ENCODE results near the gene TYSND1. TPM values are rescaled to one million over a fixed set of nuclear protein-coding genes. Genes with fewer than 3 reads are reported as not detected.
A peak's percentile ranks its signal among the peaks of the same experiment; 100 is the strongest.
"Not testable (repeated sequence)": the region's sequence is repeated elsewhere in the genome, so short reads cannot be mapped to it uniquely, and the experiment has no call there.

Gene TYSND1
- total and polyA plus RNA-seq, 7 experiments from 2014 or later, result 13.8 to 35.9 (median 21.0) TPM

DNA sequence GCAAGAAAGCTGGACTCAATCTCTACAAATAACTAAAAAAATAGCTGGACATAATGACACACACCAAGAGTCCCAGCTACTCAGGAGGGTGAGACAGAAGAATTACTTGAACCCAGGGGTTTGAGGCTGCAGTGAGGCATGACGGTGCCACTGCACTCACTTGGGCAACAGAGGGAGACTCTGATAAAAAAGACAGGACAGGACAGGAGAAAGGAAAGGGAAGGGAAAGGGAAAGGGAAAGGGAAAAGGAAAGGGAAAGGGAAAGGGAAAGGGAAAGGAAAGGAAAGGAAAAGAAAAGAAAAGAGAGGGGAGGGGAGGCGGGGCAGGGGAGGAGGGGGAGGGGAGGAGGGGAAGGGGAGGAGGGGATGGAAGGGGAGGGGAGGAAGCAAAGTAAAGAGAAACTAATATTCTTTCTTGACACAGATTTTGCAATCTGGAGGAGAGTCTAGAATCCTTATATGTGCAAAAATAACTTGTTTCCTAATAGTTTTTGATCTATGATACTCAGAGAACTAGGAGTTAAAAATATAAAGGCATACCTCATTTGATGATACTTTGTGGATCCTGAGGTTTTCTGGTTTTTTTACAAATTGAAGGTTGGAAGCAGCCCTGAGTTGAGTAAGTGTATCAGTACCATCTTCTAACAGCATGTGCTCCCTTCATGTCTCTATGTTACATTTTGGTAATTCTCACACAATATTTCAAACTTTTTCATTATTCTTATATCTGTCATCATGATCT is 15.8 kb upstream of the TYSND1 start:
- H3K27ac Mint-ChIP-seq, result peak overlapping the region; percentile 33 to 90 (median 83)
- H3K9me3 Mint-ChIP-seq, result no peaks in the 10 kb centered on the region
- CTCF ChIA-PET, result interaction anchor here (1.0 to 1.3 kb wide), 3 partner anchors 16 to 69 kb away, joined by 4 to 5 read pairs (median 4); partner anchors contain the start of gene TYSND1
- intact Hi-C loops (cut with micrococcal nuclease), result loop anchor here (1.0 to 5.0 kb wide), 3 partner anchors 8 to 35 kb away; partner anchors contain the start of genes SAR1A (in 2 of the 2) and TYSND1 (in 1 of the 2)
- H3K27me3 Mint-ChIP-seq, result no peaks in the 10 kb centered on the region
- Histone ChIP-seq H3K27me3 (ENCODE audit: control insufficient read depth in 2 of 2, insufficient read depth in 2 of 2, low read length in 2 of 2) (no peaks in the 10 kb centered on the region), H3K4me1 (ENCODE audit: control insufficient read depth in 2 of 2, insufficient read depth in 2 of 2, low read length in 2 of 2) (peaks cover 46 to 48% of the 10 kb centered on the region in 2 donors), H3K36me3 (ENCODE audit: control insufficient read depth in 2 of 3, insufficient read depth in 3 of 3, low read length in 3 of 3) (peaks cover 6 to 47% (median 21%) of the 10 kb centered on the region in 3 experiments), H3K9me3 (ENCODE audit: control insufficient read depth in 2 of 3, low read length in 3 of 3) (no peaks in the 10 kb centered on the region), H3K27ac (ENCODE audit: low read depth, low read length) (peak overlapping the region; percentile 52), H3K4me3 (ENCODE audit: low read length) (peak overlapping the region; percentile 19)
- H3K4me1 Mint-ChIP-seq, result peaks cover 45 to 79% (median 73%) of the 10 kb centered on the region in 7 donors
- peak overlapping the region; percentile 61 to 96 (median 78) for H3K4me3 Mint-ChIP-seq
- DNase-seq (peak in 2 of 9 donors; percentile 13 to 23), ATAC-seq (peak; percentile 55)
- peaks cover 0 to 36% (median 23%) of the 10 kb centered on the region in 5 donors for H3K36me3 Mint-ChIP-seq
- POLR2A ChIA-PET, result interaction anchor here (0.7 to 2.4 kb wide), 2 partner anchors 9 to 16 kb away, joined by 3 to 13 read pairs; partner anchors contain the start of gene SAR1A

DNA sequence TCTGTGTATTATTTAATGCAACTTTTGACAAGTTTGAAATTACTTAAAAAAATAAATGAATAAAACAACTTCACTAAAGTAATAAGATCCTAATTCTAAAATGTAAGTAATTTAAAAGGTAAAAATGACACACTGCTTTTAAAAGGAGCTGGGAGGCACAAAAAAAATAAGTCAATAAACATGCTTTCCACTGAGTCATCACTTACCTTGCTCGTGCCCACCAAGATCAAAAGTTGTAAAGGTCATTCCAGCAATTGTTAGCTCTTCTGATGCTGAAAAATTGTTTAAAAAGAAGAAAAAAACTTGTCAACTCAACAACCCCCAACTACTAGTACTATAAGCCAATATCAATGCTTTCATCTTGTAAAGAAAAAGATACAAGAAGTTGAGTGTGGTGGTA is 14.3 kb upstream of the TYSND1 start:
- H3K4me3 Mint-ChIP-seq, result peak overlapping the region in 2 of 10 donors; percentile 11 to 96

DNA sequence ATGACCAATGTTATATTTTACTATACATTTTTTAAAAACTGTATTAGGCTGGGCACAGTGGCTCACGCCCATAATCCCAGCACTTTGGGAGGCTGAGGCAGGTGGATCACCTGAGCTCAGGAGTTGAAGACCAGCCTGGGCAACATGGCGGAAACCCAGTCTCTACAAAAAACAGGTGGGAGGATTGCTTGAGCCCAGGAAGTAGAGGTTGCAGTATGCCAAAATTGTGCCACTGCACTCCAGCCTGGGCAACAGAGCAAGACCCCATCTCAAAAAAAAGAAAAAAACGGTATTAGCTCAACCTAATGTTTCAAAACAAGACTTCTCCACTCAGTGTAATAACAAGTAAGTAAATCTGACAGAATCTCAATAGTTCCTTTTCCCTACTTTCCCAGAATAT is 12.9 kb upstream of the TYSND1 start:
- intact Hi-C loops (cut with micrococcal nuclease); H3K4me3 Mint-ChIP-seq; H3K27ac ChIP-seq (ENCODE audit: low read depth, low read length); DNase-seq; H3K9me3 ChIP-seq (ENCODE audit: control insufficient read depth in 2 of 3, low read length in 3 of 3); ATAC-seq; H3K27me3 ChIP-seq (ENCODE audit: control insufficient read depth in 2 of 2, insufficient read depth in 2 of 2, low read length in 2 of 2); H3K27me3 Mint-ChIP-seq; H3K4me3 ChIP-seq (ENCODE audit: low read length); H3K9me3 Mint-ChIP-seq: not testable (repeated sequence)
- H3K36me3 ChIP-seq (ENCODE audit: control insufficient read depth in 2 of 3, insufficient read depth in 3 of 3, low read length in 3 of 3), result peaks cover 31 to 63% (median 36%) of the 10 kb centered on the region in 3 experiments
- ChIA-PET CTCF (interaction anchor here (3.1 kb wide), 1 partner anchor 13 kb away, joined by 9 read pairs; the partner anchor contains the start of gene TYSND1), POLR2A (interaction anchor here (1.2 to 4.2 kb wide), 3 partner anchors 9 to 13 kb away, joined by 3 to 19 read pairs (median 6); partner anchors contain the start of gene TYSND1)
- peaks cover 29% of the 10 kb centered on the region in 2 donors for H3K4me1 ChIP-seq (ENCODE audit: control insufficient read depth in 2 of 2, insufficient read depth in 2 of 2, low read length in 2 of 2)
- peaks cover 10 to 46% (median 33%) of the 10 kb centered on the region in 5 donors for H3K36me3 Mint-ChIP-seq
- peaks cover 41 to 68% (median 59%) of the 10 kb centered on the region in 7 donors for H3K4me1 Mint-ChIP-seq
- H3K27ac Mint-ChIP-seq, result peak overlapping the region in 3 of 9 donors; percentile 38 to 75 (median 58)

More for the DNA sequence above, 14.3 kb upstream of the TYSND1 start:
- no peak for ATAC-seq
- intact Hi-C loops (cut with micrococcal nuclease), result loop anchor here in 1 of 2 donors (5.0 kb wide), 1 partner anchor 37 kb away; no protein-coding TSS in a partner anchor
- peaks cover 5 to 41% (median 28%) of the 10 kb centered on the region in 5 donors for H3K36me3 Mint-ChIP-seq
- ChIA-PET CTCF (interaction anchor here (0.8 to 1.2 kb wide), 3 partner anchors 11 to 33 kb away, joined by 3 read pairs; no protein-coding TSS in a partner anchor), POLR2A (interaction anchor here (1.3 to 2.4 kb wide), 3 partner anchors 10 to 15 kb away, joined by 3 to 13 read pairs (median 4); partner anchors contain the start of genes SAR1A and TYSND1)
- H3K27me3 Mint-ChIP-seq, result no peaks in the 10 kb centered on the region
- peaks cover 18 to 55% (median 31%) of the 10 kb centered on the region in 3 experiments for H3K36me3 ChIP-seq (ENCODE audit: control insufficient read depth in 2 of 3, insufficient read depth in 3 of 3, low read length in 3 of 3)
- no peak overlapping the region for H3K27ac ChIP-seq (ENCODE audit: low read depth, low read length)
- peaks cover 41 to 68% (median 64%) of the 10 kb centered on the region in 7 donors for H3K4me1 Mint-ChIP-seq
- peak overlapping the region in 3 of 9 donors; percentile 22 to 75 (median 66) for H3K27ac Mint-ChIP-seq
- H3K4me1 ChIP-seq (ENCODE audit: control insufficient read depth in 2 of 2, insufficient read depth in 2 of 2, low read length in 2 of 2), result peaks cover 33 to 38% of the 10 kb centered on the region in 2 donors
- no peaks in the 10 kb centered on the region for H3K9me3 Mint-ChIP-seq
- no peak for DNase-seq
- H3K27me3 ChIP-seq (ENCODE audit: control insufficient read depth in 2 of 2, insufficient read depth in 2 of 2, low read length in 2 of 2), result no peaks in the 10 kb centered on the region
- no peak overlapping the region for H3K4me3 ChIP-seq (ENCODE audit: low read length)
- H3K9me3 ChIP-seq (ENCODE audit: control insufficient read depth in 2 of 3, low read length in 3 of 3), result no peaks in the 10 kb centered on the region

DNA sequence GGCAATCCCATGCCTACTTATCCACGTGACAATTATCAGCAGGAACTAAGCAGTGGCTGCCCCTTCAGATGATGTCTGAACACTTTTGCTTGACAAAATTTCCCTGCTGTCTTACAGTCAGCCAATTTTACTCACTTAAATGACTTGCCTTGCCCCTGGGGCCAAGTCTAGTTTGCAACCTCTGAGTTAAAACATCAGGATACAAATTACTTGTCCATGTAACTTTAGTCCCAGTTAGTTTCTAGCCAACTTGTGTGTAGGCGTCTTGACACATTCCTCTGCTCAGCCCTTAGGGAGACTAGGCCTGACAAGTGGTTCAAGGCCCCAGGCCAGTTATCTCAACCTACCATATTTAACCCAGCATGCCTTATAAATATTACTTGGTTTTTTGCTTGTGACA is 11.6 kb upstream of the TYSND1 start:
- H3K36me3 ChIP-seq (ENCODE audit: control insufficient read depth in 2 of 3, insufficient read depth in 3 of 3, low read length in 3 of 3), result peaks cover 33 to 75% (median 45%) of the 10 kb centered on the region in 3 experiments

DNA sequence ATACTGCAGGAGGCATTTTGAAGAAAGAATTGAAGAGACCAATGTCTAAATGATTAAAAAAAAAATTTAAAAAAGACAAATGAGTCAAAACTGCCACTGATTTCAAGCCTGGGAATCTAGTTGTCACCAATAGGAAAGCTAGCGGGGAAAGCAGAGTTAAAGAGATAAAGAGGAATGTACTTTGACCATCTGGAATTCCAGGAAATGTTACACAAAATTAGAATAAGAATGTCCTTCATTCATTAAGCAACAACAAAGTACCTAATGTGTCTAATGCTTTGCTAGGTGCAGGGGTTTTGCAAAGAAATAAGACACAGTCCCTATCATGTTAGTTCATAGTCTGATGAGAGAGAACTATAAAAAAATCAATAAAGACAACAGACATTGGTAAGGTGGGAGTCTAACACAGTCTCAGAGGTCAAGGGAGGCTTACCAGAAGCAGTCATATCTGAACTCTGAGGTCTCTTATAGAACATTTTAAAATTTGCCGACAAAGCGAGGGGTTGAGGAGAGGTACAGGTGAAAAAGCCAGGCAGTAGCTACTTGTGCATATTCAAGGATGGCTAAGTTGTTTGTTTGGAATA is 8.8 kb upstream of the TYSND1 start:
- H3K4me1 ChIP-seq (ENCODE audit: control insufficient read depth in 2 of 2, insufficient read depth in 2 of 2, low read length in 2 of 2), result no peaks in the 10 kb centered on the region
- Mint-ChIP-seq H3K36me3 (peaks cover 14 to 66% (median 42%) of the 10 kb centered on the region in 5 donors), H3K4me3 (no peak overlapping the region), H3K27me3 (no peaks in the 10 kb centered on the region), H3K9me3 (no peaks in the 10 kb centered on the region), H3K27ac (peak overlapping the region in 6 of 9 donors; percentile 9 to 73 (median 47)), H3K4me1 (peaks cover 7 to 40% (median 23%) of the 10 kb centered on the region in 7 donors)
- peaks cover 35 to 88% (median 53%) of the 10 kb centered on the region in 3 experiments for H3K36me3 ChIP-seq (ENCODE audit: control insufficient read depth in 2 of 3, insufficient read depth in 3 of 3, low read length in 3 of 3)
- POLR2A ChIA-PET, result interaction anchor here (0.5 to 4.2 kb wide), 3 partner anchors 9 to 19 kb away, joined by 3 to 19 read pairs (median 3); partner anchors contain the start of gene TYSND1
- intact Hi-C loops (cut with micrococcal nuclease), result no loop called here
- DNase-seq (no peak), ATAC-seq (no peak)
- H3K9me3 ChIP-seq (ENCODE audit: control insufficient read depth in 2 of 3, low read length in 3 of 3), result no peaks in the 10 kb centered on the region
- no peaks in the 10 kb centered on the region for H3K27me3 ChIP-seq (ENCODE audit: control insufficient read depth in 2 of 2, insufficient read depth in 2 of 2, low read length in 2 of 2)
- H3K27ac ChIP-seq (ENCODE audit: low read depth, low read length), result no peak overlapping the region
- CTCF ChIA-PET, result interaction anchor here (0.6 kb wide), 1 partner anchor 9 kb away, joined by 3 read pairs; the partner anchor contains the start of gene TYSND1
- no peak overlapping the region for H3K4me3 ChIP-seq (ENCODE audit: low read length)

More for the DNA sequence above, 11.6 kb upstream of the TYSND1 start:
- H3K4me1 ChIP-seq (ENCODE audit: control insufficient read depth in 2 of 2, insufficient read depth in 2 of 2, low read length in 2 of 2), result peaks cover 16 to 17% of the 10 kb centered on the region in 2 donors
- no peak overlapping the region for H3K4me3 Mint-ChIP-seq
- CTCF ChIA-PET, result interaction anchor here (0.6 to 3.1 kb wide), 2 partner anchors 10 to 12 kb away, joined by 3 to 9 read pairs; partner anchors contain the start of gene TYSND1
- peak overlapping the region in 1 of 9 donors; percentile 12 for H3K27ac Mint-ChIP-seq
- POLR2A ChIA-PET, result interaction anchor here (2.2 to 4.2 kb wide), 2 partner anchors 10 to 11 kb away, joined by 14 to 19 read pairs; partner anchors contain the start of gene TYSND1
- no peaks in the 10 kb centered on the region for H3K27me3 Mint-ChIP-seq
- peaks cover 28 to 56% (median 46%) of the 10 kb centered on the region in 7 donors for H3K4me1 Mint-ChIP-seq
- no peak for DNase-seq
- ATAC-seq, result no peak
- H3K9me3 Mint-ChIP-seq, result no peaks in the 10 kb centered on the region
- no peak overlapping the region for H3K27ac ChIP-seq (ENCODE audit: low read depth, low read length)
- intact Hi-C loops (cut with micrococcal nuclease), result no loop called here
- no peaks in the 10 kb centered on the region for H3K9me3 ChIP-seq (ENCODE audit: control insufficient read depth in 2 of 3, low read length in 3 of 3)
- H3K36me3 Mint-ChIP-seq, result peaks cover 10 to 55% (median 33%) of the 10 kb centered on the region in 5 donors
- H3K27me3 ChIP-seq (ENCODE audit: control insufficient read depth in 2 of 2, insufficient read depth in 2 of 2, low read length in 2 of 2), result no peaks in the 10 kb centered on the region
- no peak overlapping the region for H3K4me3 ChIP-seq (ENCODE audit: low read length)

DNA sequence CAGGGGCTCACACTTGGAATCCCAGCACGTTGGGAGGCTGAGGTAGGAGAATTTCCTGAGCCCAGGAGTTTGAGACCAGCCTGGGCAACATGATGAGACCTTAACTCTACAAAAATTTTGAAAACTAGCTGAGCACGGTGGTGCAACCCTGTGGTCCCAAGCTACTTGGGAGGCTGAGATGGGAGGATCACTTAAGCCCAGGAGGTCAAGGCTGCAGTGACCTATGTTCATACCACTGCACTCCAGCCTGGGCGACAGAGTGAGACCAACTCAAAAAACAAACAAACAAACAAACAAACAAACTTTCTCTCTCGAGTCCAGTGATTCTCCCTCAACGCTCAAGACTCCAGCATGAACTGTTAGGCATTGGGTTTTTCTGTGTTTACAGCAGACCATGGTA is 2.0 kb upstream of the TYSND1 start:
- CTCF ChIA-PET, result no interaction called here
- H3K36me3 ChIP-seq (ENCODE audit: control insufficient read depth in 2 of 3, insufficient read depth in 3 of 3, low read length in 3 of 3), result peaks cover 9 to 39% (median 24%) of the 10 kb centered on the region in 3 experiments
- H3K4me1 Mint-ChIP-seq, result peaks cover 11 to 40% (median 27%) of the 10 kb centered on the region in 7 donors
- H3K9me3 ChIP-seq (ENCODE audit: control insufficient read depth in 2 of 3, low read length in 3 of 3), result no peaks in the 10 kb centered on the region
- H3K9me3 Mint-ChIP-seq, result no peaks in the 10 kb centered on the region
- DNase-seq (no peak), ATAC-seq (no peak)
- H3K27me3 Mint-ChIP-seq, result no peaks in the 10 kb centered on the region
- H3K4me3 ChIP-seq (ENCODE audit: low read length), result no peak overlapping the region
- H3K4me1 ChIP-seq (ENCODE audit: control insufficient read depth in 2 of 2, insufficient read depth in 2 of 2, low read length in 2 of 2), result peaks cover 11 to 22% of the 10 kb centered on the region in 2 donors
- peak overlapping the region in 5 of 9 donors; percentile 15 to 56 (median 41) for H3K27ac Mint-ChIP-seq
- no peak overlapping the region for H3K27ac ChIP-seq (ENCODE audit: low read depth, low read length)
- H3K27me3 ChIP-seq (ENCODE audit: control insufficient read depth in 2 of 2, insufficient read depth in 2 of 2, low read length in 2 of 2), result no peaks in the 10 kb centered on the region
- H3K4me3 Mint-ChIP-seq, result no peak overlapping the region
- POLR2A ChIA-PET, result interaction anchor here (7.7 kb wide), 1 partner anchor 21 kb away, joined by 139 read pairs; the partner anchor contains the start of gene SAR1A
- intact Hi-C loops (cut with micrococcal nuclease), result loop anchor here (5.0 kb wide), 3 partner anchors 54 to 831 kb away; partner anchors contain the start of gene LRRC20 (in 1 of the 2)
- peaks cover 4 to 37% (median 18%) of the 10 kb centered on the region in 5 donors for H3K36me3 Mint-ChIP-seq
